ENCODE measurements around the gene CCDC90B. TPM values are rescaled to one million over a fixed set of nuclear protein-coding genes. Genes with fewer than 3 reads are reported as not detected.
"Not testable (repeated sequence)": the region's sequence is repeated elsewhere in the genome, so short reads cannot be mapped to it uniquely, and the experiment has no call there.

CCDC90B gene
- total RNA-seq, 3 donors from 2014 or later, result 35.2 to 47.7 (median 35.4) TPM

- no peaks in the 10 kb centered on the region for H3K9me3 ChIP-seq
- no peak for DNase-seq (ENCODE audit: low spot score in 2 of 2)
- intact Hi-C loops (cut with DNase I; ENCODE audit: low total_unique reads), result no loop called here
- H3K4me1 ChIP-seq, result no peaks in the 10 kb centered on the region
- no peaks in the 10 kb centered on the region for H3K36me3 ChIP-seq
- TF ChIP-seq CTCF (IDR thresholded peaks at IDR 0.05) (no peak), POLR2A (IDR thresholded peaks at IDR 0.05) (no peak), POLR2AphosphoS5 (IDR thresholded peaks at IDR 0.05) (no peak)
- no peak overlapping the region for H3K4me3 ChIP-seq
- no peak overlapping the region for H3K27ac ChIP-seq
- no peaks in the 10 kb centered on the region for H3K27me3 ChIP-seq
Observed at GRCh38 chr11:83275888-83276641, 10.1 kb downstream of the CCDC90B start.

DNA sequence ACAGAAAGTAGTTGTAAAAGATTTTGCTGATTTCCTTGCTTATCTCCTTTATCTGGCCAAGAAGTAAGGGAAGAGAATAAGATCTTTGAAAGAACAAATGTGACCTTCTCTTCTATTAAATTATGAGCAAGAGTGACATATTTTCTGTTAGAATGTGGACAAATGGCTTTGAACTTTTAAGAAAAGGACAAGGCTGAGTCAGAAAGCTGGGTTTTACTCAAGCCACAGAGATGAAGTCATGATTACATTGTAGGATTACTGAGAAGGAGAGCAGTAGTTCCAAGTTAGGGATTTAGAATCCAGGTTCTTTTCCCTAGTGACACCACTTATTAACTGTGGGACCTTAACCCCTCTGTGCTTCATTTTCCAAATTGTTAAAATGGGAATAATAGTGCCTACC is 13.5 kb downstream of the CCDC90B start:
- no peaks in the 10 kb centered on the region for H3K36me3 ChIP-seq
- H3K4me3 ChIP-seq, result no peak overlapping the region
- H3K27me3 ChIP-seq, result no peaks in the 10 kb centered on the region
- intact Hi-C loops (cut with DNase I; ENCODE audit: low total_unique reads), result no loop called here
- no peaks in the 10 kb centered on the region for H3K4me1 ChIP-seq
- TF ChIP-seq CTCF (IDR thresholded peaks at IDR 0.05), result no peak
- TF ChIP-seq POLR2AphosphoS5 (IDR thresholded peaks at IDR 0.05), result no peak
- no peak for TF ChIP-seq POLR2A (IDR thresholded peaks at IDR 0.05)
- no peak overlapping the region for H3K27ac ChIP-seq
- H3K9me3 ChIP-seq, result no peaks in the 10 kb centered on the region
- DNase-seq (ENCODE audit: low spot score in 2 of 2), result no peak

DNA sequence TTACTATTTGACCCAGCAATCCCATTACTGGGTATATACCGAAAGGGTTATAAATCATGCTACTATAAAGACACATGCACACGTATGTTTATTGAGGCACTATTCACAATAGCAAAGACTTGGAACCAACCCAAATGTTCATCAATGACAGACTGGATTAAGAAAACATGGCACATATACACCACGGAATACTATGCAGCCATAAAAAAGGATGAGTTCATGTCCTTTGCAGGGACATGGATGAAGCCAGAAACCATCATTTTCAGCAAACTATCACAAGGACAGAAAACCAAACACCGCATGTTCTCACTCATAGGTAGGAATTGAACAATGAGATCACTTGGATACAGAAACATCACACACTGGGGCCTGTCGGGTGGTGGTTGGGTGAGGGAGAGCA is 14.4 kb downstream of the CCDC90B start:
- H3K36me3 ChIP-seq; intact Hi-C loops (cut with DNase I; ENCODE audit: low total_unique reads); H3K27ac ChIP-seq; H3K4me1 ChIP-seq; H3K4me3 ChIP-seq; H3K27me3 ChIP-seq; H3K9me3 ChIP-seq; DNase-seq (ENCODE audit: low spot score in 2 of 2): not testable (repeated sequence)

DNA sequence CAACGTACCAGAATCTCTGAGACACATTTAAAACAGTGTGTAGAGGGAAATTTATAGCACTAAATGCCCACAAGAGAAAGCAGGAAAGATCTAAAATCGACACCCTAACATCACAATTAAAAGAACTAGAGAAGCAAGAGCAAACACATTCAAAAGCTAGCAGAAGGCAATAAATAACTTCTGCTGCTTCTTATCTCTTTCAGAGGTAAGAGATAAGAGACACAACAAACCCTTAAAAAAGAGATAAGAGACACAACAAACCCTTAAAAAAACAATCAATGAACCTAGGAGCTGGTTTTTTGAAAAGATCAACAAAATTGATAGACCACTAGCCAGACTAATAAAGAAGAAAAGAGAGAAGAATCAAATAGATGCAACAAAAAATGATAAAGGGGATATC is 17.1 kb downstream of the CCDC90B start:
- H3K27me3 ChIP-seq; H3K4me3 ChIP-seq; H3K27ac ChIP-seq; H3K9me3 ChIP-seq; H3K4me1 ChIP-seq; intact Hi-C loops (cut with DNase I; ENCODE audit: low total_unique reads); H3K36me3 ChIP-seq; DNase-seq (ENCODE audit: low spot score in 2 of 2): not testable (repeated sequence)

- H3K9me3 ChIP-seq, result no peaks in the 10 kb centered on the region
- no peak overlapping the region for H3K27ac ChIP-seq
- intact Hi-C loops (cut with DNase I; ENCODE audit: low total_unique reads), result no loop called here
- TF ChIP-seq POLR2AphosphoS5 (IDR thresholded peaks at IDR 0.05) (no peak), POLR2A (IDR thresholded peaks at IDR 0.05) (no peak), CTCF (IDR thresholded peaks at IDR 0.05) (no peak)
- no peaks in the 10 kb centered on the region for H3K4me1 ChIP-seq
- H3K36me3 ChIP-seq, result no peaks in the 10 kb centered on the region
- H3K27me3 ChIP-seq, result no peaks in the 10 kb centered on the region
- no peak for DNase-seq (ENCODE audit: low spot score in 2 of 2)
- no peak overlapping the region for H3K4me3 ChIP-seq
Observed at GRCh38 chr11:83265331-83265730, 20.8 kb downstream of the CCDC90B start.

- Histone ChIP-seq H3K27me3 (no peaks in the 10 kb centered on the region), H3K9me3 (no peaks in the 10 kb centered on the region), H3K4me3 (no peak overlapping the region), H3K27ac (no peak overlapping the region), H3K4me1 (no peaks in the 10 kb centered on the region), H3K36me3 (no peaks in the 10 kb centered on the region)
- DNase-seq (ENCODE audit: low spot score in 2 of 2), result no peak
- intact Hi-C loops (cut with DNase I; ENCODE audit: low total_unique reads), result no loop called here
- TF ChIP-seq POLR2AphosphoS5 (IDR thresholded peaks at IDR 0.05), result no peak
- TF ChIP-seq CTCF (IDR thresholded peaks at IDR 0.05), result no peak
- no peak for TF ChIP-seq POLR2A (IDR thresholded peaks at IDR 0.05)
Observed at GRCh38 chr11:83259559-83259958, 26.6 kb downstream of the CCDC90B start.
